CD4-positive, alpha-beta T cell treated with Interleukin-15 for 4 hours (primary cell): ENCODE measurements around the gene KRT83.
"Not testable (repeated sequence)": the region's sequence is repeated elsewhere in the genome, so short reads cannot be mapped to it uniquely, and the experiment has no call there.

Experiments used
- DNase-seq: peaks from one replicate; pipeline ENCODE4 v3.0.0-alpha.2; 2020; ENCODE audit warnings: low spot score

Gene KRT83

GRCh38 chr12:52308806-52309425 lies 12.3 kb downstream of the KRT83 start:
- DNase-seq = no peak

- DNase-seq = no peak
Measured at GRCh38 chr12:52307836-52308805, 13.1 kb downstream of the KRT83 start.

DNA sequence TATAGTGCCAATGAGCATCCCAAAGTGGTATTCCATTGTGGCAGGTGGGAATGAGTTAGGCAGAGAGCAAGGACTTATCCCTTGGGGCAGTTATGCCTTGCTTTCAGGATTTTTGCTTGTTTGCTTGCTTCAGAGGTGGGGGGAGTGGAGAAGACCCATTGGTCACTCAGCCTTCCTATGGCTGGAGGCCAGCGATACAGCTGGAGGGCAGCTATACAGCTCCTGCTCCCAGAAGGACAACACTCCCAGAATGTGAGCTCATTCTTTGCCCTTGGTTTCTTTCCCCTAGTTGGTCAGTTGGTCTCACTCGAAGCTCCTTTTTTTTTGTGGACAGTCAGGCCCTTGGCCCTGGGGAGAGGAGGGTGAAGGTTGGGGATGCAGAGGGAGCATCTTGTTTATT lies 14.5 kb downstream of the KRT83 start:
- DNase-seq = no peak

GRCh38 chr12:52305921-52306705 lies 15.1 kb downstream of the KRT83 start:
- DNase-seq = no peak

GRCh38 chr12:52304941-52305411 lies 16.2 kb downstream of the KRT83 start:
- DNase-seq = not testable (repeated sequence)

- DNase-seq = not testable (repeated sequence)
Measured at GRCh38 chr12:52302242-52302914, 18.8 kb downstream of the KRT83 start.

GRCh38 chr12:52301721-52302120 lies 19.5 kb downstream of the KRT83 start:
- DNase-seq = not testable (repeated sequence)

DNA sequence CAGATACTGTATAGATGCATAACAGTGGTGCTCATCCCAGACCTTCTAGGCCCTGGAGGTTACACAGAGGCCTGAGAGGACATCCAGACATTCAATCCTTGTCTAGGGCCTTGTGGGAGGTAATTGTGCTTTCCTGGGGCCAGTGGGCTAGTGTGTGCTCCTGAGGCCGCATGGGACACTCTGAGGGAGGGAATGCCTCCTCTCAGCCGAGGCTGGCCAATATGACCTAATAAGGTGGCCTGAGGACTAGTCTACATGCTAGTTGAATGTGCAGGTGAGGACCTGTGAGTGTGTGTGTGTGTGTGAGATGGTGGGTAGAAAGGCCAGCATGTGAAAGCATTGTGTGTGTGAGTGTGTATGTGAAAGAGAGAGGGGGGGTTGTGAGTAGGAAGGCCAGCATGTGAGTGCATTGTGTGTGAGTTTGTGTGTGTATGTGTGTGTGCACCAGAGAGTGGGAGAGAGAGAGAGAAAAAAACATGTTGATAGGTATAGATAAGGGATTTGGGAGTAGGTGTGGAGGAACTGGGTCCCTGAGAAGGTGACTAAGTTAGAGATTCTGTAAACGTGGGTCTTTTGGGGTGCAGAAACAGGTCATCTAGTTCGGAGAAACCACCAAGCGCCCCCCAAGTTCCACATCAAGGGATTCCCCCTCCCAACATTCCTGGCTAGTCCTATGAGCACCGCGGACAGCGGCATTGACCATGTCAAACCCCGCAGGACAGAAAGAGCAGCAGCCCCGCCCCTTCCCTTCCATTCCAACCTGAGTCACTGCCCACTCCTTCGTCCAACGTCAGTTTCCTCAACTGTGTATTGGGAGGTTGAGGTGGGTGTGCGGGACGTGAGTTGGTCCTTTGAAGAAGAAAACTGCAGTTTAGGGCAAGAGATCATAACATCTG lies 20.2 kb downstream of the KRT83 start:
- no peak for DNase-seq

DNA sequence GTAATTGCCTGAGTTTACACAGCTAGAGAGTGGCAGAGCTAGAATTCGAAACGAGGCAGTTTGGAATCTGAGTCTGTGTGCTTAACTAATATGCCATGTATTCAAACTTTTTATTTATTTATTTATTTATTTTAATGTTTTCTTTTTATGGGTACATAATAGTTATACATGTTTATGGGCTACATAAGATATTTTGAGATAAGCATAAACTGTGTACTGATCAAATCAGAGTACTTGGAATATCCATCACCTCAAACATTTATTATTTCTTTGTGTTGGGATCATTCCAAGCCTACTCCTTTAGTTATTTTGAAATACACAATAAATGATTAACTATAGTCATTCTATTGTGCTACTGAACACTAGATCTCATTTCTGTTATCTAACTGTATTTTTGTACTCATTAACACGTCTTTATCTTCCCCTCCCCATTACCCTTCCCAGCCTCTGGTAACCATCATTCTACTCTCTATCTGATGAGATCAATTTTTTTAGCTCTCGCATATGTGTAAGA lies 22.5 kb downstream of the KRT83 start:
- DNase-seq = no peak

DNA sequence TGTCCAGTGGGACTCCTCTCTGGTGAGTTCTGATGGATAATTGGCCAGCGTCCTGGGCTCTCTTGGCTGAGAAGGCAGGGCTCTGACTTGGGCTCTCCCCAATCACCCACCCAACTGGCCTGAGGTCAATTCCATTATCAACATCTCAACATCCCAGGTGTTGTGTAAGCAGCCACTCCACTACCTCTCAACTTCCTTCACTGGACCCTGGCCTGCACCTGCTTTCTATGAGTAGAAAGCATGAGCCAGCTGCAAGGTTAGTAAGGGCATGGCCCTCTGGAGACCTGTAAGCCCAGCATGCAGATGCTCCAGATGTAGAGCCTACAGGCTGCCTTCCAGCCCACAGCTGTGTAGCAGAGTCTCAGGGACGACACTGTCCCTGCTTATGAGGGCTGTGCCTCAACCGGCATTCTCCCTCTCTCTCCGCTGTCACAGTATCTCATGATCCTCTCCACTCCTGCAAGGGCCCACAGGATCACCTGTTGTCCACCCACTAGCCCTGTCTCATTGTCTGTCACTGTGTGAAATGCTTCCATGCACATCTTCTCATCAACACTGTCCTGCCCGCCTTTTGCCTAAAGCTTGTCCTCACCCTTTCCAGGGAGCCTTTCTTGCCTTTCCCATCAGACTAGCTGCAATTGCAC lies 24.5 kb downstream of the KRT83 start:
- no peak for DNase-seq

- DNase-seq = no peak
Measured at GRCh38 chr12:52295663-52296062, 25.5 kb downstream of the KRT83 start.

GRCh38 chr12:52294803-52295202 lies 26.4 kb downstream of the KRT83 start:
- no peak for DNase-seq

DNA sequence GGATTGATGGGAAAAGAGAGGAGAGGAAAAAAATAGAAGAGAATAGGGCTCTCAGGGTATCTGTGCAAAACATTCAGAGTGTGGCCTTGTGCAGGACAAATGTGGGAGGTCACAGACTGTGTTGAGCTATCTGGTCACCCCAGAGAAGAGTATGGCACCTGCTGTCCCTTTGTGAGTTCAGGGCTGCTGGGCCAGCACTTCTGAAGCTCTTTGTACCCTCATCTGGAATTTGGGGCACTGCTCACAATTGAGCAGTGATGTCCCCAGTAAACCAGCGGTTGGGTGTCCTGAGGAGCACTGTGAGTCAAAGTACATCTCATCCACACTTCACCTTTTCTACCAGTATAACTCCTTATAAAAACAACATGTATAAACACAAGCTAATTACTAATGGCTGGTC lies 27.3 kb downstream of the KRT83 start:
- no peak for DNase-seq

- DNase-seq = no peak
Measured at GRCh38 chr12:52291267-52291935, 29.8 kb downstream of the KRT83 start, which contains the start of gene KRT81. Gene KRT81, minus strand, starts transcription at chr12:52291534. Its CDS starts 69 bp downstream, at chr12:52291465.

DNA sequence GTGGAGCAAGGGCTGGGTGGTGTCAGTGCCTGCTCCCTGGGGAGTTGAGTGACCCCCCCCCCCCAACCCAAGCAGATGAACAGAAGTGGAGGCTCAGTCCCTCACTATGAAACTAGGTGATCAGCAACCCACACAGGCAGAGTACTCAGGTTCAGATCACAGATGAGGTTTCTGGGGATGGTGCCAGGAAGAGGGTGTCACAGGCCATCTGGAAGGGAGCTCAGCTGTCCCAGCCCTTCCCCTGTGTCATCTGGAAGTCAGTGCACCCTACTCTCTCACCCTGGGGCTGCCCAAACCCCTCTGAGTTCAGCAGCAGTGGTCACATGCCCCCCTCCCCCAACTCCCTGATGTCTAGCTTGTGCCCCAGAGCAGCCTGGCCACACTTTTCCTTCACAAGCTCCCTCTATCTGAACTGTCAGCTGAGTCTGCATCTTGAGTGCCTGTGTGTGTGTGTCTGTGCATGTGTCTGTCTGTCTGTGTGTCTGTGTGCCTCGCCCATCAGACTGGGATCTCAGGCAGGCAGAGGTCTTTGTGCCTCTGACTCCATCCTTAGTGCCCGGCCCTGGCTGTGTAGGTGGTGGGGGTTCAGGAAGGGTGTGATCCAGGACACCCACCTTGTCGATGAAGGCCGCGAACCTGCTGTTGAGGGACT lies 30.6 kb downstream of the KRT83 start:
- not testable (repeated sequence) for DNase-seq

DNA sequence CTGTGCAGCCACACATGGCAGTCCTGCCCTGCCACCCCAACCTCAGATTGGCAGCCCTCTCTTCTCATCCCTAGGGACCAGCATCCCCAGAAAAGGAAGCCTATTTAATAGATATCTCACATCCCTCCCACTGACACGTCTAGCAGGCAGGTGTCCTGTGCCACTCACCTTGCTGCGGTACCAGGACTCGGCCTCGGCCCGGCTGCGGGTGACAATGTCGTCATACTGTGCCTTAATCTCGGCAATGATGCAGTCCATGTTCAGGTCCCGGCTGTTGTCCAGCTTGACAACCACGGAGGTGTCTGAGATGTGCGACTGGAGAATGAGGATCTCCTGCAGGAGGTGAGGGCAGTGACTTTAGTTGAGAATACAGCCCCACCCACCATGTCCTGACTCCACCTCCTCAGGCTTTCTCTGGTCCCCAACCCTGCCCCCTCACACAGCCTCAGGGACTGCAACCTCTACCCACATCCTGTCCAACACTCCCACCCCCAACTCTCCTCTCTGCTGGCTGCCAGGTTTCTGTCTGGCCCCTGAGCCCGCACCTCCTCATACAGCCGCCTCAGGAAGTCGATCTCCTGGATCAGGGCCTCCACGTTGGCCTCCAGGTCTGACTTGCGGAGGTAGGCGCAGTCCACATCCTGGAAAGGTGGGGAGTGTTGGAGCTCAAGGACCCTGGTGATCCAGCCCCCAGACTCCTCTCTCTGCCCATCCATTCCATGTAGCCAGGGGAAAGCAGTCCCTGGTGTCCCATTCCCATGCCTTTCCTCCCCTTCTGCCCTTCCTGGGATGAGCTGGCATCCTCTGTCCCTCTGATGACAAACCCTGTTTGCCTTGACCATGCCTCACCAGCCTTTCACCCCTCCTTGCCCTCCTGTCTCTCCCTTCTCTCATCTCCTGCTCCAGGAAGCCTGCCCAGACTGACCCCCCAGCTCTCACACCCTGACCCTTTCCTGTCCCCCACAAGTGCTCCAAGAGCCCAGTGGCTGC lies 33.1 kb downstream of the KRT83 start:
- DNase-seq = not testable (repeated sequence)
